Stimulated activated CD8-positive, alpha-beta memory T cell treated with anti-CD3 and anti-CD28 coated beads, Interleukin-7, amount 100 ng/mL, for 4 hours (primary cell): ENCODE measurements around the gene COL25A1.
"Not testable (repeated sequence)": the region's sequence is repeated elsewhere in the genome, so short reads cannot be mapped to it uniquely, and the experiment has no call there.

Source experiments
- DNase-seq, 2 donors: peaks; one replicate each; pipeline ENCODE4 v3.0.0-alpha.2; 2020; ENCODE audit warnings: low read depth in 2 of 2

Gene COL25A1

DNA sequence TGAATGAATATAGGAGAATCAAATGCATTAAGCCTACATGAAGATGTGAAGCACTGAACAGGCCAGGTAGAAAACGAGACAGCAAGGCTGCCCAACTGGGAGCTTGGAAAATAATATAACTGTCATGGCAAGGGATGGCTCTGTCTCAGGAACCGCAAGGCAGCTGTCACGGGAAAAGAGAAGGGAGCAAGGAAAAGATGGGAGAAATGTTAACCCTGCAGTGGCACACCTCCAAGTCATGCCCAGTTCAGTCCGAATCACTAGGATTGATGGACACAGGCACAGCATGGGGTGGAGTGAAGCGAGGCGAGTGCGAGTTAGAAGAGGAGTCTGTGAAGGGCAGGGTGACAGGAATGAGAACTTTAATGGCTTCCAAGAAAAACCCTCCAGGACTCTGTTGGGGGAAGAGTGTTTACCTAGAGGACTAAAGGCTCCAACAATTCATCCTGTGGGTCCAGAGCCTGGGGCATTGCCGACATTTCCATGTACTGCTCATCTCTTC is 395.5 kb downstream of the COL25A1 start:
- DNase-seq, result no peak

DNA sequence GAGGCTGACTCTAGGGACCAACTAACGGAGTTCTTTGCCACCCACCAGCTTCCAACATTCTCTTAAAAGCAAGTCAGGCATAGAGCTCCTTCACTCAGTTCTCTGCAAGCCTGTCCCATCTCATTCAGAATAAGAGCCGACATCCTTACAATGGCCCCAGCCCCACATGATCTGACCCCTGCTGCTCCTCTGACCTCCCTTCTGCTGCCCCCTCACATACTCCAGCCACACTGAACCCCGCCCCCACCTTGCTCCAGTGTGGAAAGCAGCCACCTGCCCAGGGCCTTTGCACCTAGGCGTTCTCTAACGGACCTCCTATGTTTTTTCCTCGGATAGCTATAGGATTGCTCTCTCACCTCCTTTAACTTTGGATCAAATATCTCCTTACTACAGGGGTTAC is 396.5 kb downstream of the COL25A1 start:
- DNase-seq, result no peak

DNA sequence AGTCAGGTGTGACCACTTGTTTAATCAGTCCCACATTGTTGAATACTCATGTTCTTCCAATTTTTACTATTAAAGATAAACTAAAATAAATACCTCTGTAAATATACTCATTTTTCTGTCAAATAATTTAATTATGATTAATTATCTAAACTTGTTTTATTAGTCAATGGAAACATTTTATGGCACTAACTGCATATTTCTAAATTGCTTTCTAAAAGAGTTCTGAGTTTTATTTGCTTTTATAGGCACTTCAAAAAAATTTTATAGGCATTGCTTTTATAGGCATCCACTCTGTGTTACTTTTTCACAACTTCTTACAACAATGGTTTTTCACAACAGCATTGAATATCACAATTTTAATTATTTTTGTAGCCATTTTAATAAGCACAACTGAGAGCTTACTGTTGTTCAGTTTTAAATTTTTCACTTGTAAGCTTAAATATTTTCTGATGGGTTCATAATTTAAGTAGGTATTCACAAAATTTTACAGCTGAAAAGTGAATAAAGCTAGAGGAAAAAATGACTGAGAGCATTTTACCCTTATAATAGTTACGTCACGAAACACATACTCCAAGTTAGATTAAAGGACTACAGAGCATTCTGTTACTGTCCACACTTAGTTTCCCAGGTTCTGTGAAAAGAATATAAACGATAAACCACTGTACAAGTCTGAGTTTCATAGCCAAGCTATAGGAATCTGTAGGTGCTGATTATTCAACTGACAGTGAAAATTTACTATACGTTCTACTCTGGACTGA is 398.8 kb downstream of the COL25A1 start:
- no peak for DNase-seq

DNA sequence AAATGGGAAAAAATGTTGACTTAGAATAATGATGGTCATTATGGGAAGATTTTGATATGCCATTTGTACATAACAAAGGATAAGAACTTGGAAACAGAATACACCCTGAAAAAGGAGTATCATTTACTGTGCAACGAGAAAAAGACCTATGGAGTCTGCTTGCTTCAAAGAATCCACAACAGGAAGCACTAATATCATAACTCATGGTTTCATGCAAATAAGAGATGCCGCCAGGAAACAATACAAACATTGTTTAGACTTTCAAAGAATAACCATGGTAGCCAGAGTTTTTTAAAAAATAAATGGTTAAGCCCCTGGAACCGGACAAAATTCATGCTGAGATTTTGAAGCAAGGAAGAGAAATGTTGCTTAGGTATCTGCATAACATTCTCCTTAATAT is 399.7 kb downstream of the COL25A1 start:
- DNase-seq, result no peak

DNA sequence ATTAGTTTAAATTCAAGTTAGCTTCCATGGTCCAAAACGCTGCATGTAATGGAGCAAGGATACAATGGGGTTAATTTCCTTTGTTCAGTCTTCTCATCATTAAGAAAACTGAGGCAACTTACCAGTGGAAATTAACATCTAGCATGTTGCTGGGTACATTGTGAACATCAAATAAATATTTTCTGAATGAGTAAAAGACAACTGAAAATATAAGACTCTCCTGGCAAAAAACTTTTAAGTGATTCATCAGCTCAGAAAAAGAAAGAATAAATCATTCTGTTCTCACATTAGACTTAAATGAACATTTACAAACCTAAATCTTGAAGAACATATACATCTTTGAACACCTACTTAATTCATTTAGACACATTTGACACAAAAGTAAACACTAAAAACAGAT is 401.2 kb downstream of the COL25A1 start:
- no peak for DNase-seq

DNA sequence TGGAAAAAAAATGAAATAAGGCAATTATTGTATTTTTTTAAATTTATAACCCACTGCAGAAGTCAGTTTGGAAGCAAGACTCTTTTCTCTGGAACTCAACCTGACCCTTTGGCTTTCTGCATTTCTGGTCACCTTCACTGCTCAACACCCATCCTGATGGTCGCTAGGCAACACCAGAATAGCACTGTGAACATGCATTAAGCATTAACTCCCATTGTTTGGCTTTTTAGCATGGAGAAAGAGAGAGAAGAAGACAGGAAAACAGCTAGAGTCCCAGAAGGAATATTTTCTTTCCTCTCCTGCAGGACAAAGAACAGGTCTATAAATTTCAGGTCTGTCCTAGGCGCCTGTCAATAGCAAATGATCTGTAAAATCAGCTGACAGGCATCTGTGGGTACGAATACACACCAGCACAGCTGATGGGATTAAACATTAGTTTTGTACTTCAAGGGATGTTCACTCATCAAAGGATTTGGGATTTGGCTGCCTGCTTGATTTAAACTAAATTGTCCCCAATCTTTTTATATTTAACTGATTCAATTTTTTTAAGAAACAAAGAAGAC is 402.4 kb downstream of the COL25A1 start:
- DNase-seq, result no peak

DNA sequence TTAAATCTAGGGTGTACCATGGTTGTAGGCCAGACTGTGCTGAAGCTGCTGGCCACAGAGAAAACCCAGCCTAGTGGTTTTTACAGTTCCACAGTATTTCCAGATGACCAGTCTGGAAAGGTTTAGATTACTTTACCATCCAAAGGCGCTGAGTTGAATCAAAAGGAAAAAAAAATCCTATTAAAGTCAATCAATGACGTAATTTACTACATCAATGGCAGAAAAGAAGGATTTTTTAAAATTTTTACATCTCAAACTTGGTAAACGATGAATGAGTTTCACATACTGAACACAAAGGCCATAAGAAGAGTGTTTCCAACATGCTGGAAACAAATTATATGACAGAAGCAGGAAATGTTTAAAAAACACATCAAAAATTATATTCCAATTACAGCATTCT is 409.0 kb downstream of the COL25A1 start:
- DNase-seq, result no peak

DNA sequence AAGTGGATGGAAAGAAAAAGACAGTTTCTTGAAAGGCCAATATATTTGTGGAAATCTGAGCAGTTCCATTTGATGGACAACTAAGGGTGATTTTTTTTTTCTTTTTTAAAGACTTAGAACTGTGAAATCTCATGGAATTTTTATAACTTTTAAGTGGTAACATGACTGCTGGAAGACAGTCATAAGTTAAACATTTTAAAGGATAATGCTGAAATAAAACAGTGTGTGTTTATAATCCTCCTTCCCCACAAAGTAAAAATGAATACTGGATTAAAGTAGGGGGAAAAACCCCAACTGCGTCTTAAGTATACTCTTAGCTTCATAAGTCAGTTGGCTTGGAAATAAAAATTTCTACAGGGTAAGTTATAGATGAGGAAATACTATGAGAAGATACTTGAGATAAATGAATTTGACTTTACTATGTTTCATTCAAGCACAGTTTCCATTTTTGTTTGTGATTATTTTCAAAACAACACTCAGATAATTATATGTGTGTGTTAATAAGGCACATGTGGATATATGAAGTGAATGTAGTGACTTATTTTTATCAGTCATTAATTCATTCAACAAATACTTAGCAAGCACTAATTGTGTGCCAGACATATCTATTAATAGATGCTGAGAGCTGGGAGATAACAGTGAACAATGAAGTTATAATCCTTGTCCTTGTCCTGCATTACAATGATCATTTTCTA is 410.4 kb downstream of the COL25A1 start:
- no peak for DNase-seq

DNA sequence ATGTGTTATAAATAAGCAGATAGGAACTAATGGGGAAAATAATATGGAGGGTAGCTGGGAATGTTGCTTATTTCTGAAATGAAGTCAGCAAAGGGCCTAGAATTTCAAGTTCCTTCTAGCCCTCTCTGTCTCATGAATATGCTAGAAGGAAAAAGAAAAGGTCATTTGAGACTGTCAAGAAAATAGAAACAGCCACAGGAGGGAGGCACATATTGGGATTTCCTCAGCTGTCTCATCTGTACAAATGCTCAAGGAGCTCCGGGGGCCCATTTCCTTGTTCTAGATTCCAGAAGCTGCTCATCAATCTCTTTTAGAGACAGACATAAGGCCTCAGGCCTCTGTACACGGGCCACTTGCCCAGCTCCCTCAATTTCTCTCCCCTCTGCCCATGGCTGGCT is 412.0 kb downstream of the COL25A1 start:
- no peak for DNase-seq

DNA sequence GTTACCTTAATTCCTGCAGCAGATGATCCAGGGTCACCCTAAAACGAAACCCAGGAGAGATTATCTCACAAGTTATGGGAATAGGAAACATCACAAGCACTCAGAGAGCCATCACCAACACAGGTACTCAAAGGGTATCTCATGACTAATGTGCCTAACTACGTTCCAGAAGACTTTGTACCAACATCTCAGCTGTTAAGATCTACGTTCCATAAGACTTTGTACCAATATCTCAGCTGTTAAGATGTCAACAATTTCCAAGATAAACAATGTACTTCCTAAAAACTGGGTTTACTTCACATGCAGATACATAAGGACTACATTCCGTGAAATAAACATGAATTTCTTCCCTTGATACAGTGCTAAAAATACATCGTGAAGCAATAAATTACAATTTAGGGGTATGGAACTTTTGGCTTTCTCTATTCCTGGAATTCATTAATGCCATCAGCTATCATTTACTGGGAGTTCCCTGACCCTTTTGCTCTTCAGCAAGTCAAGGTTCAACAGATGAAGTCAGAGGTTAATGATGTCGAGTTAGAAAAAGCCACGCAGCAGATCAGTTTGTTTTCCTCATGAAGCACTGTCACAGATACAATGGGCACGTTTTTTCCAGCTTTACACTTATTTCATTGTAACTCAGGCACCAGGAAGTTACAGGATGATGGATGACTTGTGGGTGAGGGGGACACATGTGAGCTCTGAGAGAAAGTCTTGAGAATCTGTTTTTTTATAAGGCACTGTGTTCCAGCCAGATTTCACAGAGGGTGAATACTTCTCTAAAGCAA is 412.6 kb downstream of the COL25A1 start:
- no peak for DNase-seq

DNA sequence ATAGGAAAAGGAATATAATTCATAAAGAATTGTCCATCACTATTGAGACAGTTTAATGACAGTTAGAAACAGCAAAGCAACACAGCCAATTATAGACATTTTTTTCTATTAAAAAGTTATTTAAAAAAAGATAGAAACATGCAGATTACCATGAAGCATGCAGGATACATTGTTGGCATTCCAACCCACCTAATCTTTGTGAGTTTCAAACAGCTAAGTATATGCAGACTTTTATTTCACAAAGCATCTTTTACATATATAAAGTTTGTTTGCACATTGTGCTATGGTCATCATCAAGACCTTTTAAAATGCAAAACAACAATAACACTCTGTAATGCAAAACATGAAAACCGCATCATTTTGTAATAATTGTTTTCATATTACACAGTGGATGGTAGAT is 413.7 kb downstream of the COL25A1 start:
- no peak for DNase-seq

DNA sequence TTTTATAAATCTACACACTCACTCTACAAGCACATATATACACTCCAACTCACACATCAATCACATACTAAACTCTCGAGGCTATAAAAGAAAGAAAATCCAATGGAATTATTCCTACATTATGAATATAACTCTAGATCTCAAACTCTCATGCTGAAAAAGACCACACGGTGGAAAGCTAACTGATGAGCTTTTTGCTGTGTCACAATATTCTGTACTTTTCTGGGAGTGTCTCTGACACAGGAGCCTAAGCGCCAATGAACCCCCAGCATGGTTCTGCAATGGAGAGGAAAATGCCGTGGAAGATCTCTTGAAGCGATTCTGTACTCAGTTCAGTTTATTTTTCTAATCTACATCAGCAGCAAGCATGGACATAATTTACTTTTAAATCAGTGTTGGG is 415.4 kb downstream of the COL25A1 start:
- no peak for DNase-seq

DNA sequence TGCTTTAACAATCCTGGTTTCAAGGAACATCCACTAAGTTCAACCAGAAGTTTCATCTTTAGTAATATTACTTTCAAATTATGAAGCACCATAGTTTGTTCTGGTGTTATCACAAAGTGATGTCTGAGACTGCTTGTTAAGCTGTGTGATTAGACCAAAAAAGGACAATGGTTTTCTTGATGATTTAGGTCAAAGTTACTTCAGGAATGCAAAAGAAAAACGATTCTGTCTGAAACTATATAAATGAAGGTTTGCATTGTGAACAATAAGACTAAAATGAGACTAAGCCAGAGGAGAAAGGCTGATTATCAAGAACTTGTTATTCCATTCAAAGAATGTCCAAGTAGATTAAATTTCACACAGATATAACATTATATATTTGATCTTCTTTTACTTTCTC is 417.2 kb downstream of the COL25A1 start:
- DNase-seq, result no peak

DNA sequence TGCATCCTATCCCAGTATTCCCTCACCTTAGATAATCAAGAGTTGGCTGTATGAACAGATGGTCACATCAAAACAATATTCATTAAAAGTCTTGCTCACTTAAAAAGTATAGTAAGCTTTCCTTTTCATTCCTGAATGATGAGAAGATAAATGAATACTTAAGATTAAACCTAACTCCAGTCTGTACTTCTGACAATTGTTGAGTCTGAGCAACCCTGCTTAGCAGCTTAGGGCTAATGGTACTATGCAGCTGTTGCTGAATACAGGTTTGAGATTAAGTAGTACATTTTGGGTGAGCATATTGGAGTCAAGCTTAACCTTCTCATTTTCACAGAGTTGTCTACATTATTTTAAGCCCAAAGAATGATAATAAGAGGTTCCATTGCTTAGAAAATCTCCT is 417.9 kb downstream of the COL25A1 start:
- no peak for DNase-seq

DNA sequence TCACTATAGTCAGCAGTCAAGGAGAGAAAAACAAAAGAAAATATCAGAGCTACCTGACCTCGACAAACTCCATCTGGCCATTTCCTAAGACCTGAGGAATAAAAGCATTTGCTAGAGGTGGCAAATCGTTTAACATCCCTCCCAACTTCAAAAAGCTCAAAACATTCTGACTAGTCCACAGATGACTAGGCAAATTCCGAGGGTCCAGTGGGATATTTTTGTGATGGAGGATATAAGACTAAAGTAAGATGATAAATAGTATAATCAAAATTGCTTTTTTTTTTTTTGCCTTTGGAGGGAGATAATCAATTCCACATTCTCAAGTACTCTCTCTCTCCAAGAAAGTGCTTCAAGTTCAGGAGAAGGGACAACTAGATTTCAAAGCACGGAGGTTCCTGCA is 420.5 kb downstream of the COL25A1 start:
- no peak for DNase-seq

DNA sequence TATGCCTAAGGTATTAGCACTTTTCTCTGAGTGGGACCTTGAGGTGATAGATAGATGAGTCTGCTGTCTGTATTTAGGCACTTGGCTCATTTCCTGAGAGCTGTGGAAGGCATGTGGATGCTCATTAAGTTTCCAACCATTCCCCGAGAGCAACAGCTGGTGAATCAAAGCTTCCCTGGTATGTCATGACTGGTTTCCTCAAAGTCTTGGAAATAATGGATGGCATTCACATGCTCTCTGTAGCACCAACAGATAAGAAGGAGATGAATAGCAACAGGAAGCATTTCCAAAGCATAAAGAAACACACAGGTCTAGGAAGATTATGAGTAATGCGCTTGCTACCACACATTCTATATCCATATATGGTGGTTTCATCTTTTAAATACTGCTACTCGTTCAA is 421.3 kb downstream of the COL25A1 start:
- no peak for DNase-seq

DNA sequence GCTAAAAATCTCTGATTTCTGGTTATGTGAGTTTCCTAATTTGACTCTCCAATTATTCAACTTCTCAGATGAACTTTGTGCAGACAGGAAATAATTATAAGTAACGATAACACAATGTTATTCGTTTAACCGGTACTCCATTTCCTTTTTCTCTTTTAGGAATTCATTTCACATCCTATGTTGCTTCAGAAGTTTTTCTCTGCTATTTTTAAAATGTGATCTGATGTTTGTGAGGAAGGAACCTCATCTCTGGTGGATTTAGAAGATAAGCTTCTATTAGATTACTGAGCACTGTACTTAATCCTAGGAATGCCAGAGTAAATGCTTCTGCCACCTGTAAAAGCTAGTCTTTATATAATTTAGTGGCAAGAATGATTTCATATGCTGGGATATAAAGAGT is 423.7 kb downstream of the COL25A1 start:
- DNase-seq, result no peak

DNA sequence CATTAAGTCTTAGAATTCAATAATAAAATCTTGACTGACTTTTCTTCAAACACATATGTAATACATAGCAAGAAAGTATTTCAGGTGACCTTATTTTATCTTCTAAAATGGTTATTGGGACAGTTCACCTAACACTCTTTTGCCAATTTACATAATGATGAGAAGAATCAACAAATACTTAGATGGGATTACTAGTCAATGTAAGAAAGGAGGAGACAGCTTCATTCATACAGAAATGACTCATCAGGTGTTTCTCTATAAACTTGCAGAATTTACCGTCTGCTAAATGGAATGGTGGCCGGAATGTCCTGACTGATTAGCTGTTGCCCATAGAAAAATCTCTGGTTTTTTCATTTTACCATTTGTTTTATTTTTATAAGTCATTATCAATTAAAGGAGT is 424.6 kb downstream of the COL25A1 start:
- DNase-seq, result no peak

DNA sequence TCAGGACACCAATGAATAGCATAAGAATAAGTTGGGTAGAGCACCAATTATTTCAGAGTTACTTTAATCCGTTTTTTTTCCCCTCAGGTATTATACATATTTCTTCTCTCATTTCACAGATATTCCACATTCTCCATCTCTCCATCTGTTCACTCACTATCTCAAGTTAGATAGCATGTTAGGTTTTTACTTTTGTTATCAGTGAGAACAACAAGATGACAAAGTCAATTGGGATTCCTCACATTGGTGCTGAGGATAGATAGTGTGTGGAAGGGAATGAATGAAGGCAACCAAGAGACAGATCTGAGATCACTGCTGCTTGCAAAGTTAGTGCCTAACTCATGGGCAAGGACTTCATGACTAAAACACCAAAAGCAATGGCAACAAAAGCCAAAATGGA is 427.7 kb downstream of the COL25A1 start:
- no peak for DNase-seq

DNA sequence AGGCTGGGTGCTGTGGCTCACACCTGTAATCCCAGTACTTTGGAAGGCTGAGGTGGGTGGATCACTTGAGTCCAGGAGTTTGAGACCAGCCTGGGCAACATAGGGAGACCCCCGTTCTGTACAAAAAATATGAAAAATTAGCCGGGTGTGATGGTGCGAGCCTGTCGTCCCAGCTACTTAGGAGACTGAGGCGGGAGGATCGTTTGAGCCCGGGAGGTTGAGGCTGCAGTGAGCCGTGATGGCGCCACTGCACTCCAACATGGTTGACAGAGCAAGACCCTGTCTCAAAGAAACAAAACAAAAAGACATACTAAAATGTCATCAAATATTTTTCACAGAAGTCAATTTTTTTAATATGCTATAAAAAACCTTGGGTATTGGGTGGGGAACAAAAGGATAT is 432.5 kb downstream of the COL25A1 start:
- DNase-seq, result not testable (repeated sequence)

DNA sequence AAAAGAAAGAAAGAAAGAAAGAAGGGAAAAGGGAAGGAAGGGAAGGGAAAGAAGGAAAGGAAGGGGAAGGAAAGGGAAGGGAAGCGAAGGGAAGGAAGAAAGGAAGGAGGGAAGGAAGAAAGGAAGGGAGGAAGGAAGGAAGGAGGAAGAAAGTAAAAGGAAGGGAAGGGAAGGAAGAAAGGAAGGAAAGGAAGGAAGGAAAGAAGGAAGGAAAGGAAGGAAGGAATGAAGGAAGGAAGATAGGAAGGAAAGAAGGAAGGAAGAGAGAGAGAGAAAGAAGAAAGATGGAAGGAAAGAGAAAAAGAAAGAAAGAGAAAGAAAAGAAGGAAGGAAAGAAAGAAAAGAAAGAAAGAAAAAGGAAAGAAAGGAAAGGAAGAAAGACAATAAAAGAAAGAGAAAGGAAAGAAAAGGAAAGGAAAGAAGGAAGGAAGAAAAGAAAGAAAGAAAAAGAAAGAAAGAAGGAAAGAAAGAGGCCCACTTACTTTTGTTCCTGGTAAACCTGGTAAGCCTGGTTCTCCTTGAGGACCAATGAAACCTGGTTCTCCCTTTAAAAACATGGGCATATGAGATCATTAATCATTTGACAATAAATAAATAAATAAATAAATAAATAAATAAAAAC is 433.7 kb downstream of the COL25A1 start:
- no peak for DNase-seq

DNA sequence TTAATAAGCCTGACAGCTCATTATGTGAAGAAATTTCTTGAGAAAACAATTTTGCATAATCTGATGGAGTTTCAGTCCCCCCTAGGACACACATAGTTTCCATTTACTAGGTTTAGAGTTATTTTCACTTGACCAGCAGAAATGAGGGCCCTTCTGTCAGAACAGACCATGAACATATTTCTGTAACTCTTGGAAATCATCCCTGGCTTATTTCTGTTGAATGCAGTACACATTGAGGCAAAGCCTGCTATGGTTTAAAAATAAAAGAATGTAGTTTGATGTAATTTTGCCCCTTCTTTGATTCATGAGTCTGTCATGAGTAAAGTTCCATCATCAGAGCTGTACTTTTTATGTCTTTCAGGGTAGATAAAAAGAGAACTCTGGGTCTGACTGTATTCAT is 435.0 kb downstream of the COL25A1 start:
- DNase-seq, result no peak
